Uterus (tissue), 2 donors: ENCODE data around the gene ANKRD44.

ENCODE experiments used
- CTCF ChIP-seq, 4 experiments: fragments of 200-600 bp in 2 of 4; fragments of 450-650 bp in 2 of 4; sonication (generic) in 2 of 4; IDR thresholded peaks; one replicate each; pipeline ENCODE4 v1.5.1; 2016 to 2019; ENCODE audit warnings: antibody characterized with exemption in 4 of 4, mild to moderate bottlenecking in 2 of 4, moderate library complexity in 1 of 4
- POLR2A ChIP-seq, 2 donors: fragments of 450-650 bp; IDR thresholded peaks; one replicate each; pipeline ENCODE4 v1.6.1; 2016; ENCODE audit warnings: antibody characterized with exemption in 2 of 2, mild to moderate bottlenecking in 1 of 2, moderate library complexity in 1 of 2

- TF ChIP-seq CTCF (IDR thresholded peaks at IDR 0.05) (no peak), POLR2A (IDR thresholded peaks at IDR 0.05) (no peak)
Observed at GRCh38 chr2:197196541-197197180, 113.9 kb downstream of the ANKRD44 start.
